Colonic mucosa (tissue), 4 donors: ENCODE measurements around the gene CACHD1. TPM values are rescaled to one million over a fixed set of nuclear protein-coding genes. Genes with fewer than 3 reads are reported as not detected.

ENCODE experiments used
- DNase-seq: peaks from one replicate; pipeline ENCODE4 v3.0.0-alpha.2; 2020
- H3K27ac ChIP-seq: fragments of 200-600 bp; one replicate; pipeline ENCODE4 v1.8.0; 2021
- H3K27me3 ChIP-seq: fragments of 200-600 bp; one replicate; pipeline ENCODE4 v1.8.0; 2021
- H3K36me3 ChIP-seq: fragments of 200-600 bp; one replicate; pipeline ENCODE4 v1.8.0; 2021
- H3K4me1 ChIP-seq: fragments of 200-600 bp; one replicate; pipeline ENCODE4 v1.8.0; 2021; ENCODE audit warnings: mild to moderate bottlenecking
- H3K4me3 ChIP-seq: fragments of 200-600 bp; one replicate; pipeline ENCODE4 v1.8.0; 2021
- H3K9ac ChIP-seq, 2 donors: one replicate each; pipeline ENCODE4 v1.7.0; 2013; ENCODE audit warnings: control low read depth in 2 of 2, low read depth in 2 of 2, low read length in 2 of 2
- H3K9me3 ChIP-seq: fragments of 200-600 bp; one replicate; pipeline ENCODE4 v1.8.0; 2021
- intact Hi-C: fragments of 100-400 bp; cut with DNase I; formaldehyde crosslinking; loops from one replicate; pipeline ENCODE4 v1.14.1; 2022
- total RNA-seq, 2 donors: library from RNA; stranded (reverse); fragmentation: NEBNext Ultra II Directional in 1 of 2; extraction: Animal tissue kit (Norgen Biotek cat#: 25700) in 1 of 2; gene quantifications; one replicate each; pipeline ENCODE4 v1.2.1, GENCODE V29; 2021
- TF ChIP-seq, protein P1 (sequence below): fragments of 200-600 bp; IDR thresholded peaks from one replicate; pipeline ENCODE4 v1.8.0; 2022; ENCODE audit warnings: antibody characterized with exemption, mild to moderate bottlenecking
- donor health status: healthy.
- donor health status: DM: no; HTN: no; CAD: no.
- donor health status: DM: no; HTN: no; CAD: no.

CACHD1 gene
- total RNA-seq, 2 donors from 2014 or later: 1.5 to 2.0 TPM

DNA sequence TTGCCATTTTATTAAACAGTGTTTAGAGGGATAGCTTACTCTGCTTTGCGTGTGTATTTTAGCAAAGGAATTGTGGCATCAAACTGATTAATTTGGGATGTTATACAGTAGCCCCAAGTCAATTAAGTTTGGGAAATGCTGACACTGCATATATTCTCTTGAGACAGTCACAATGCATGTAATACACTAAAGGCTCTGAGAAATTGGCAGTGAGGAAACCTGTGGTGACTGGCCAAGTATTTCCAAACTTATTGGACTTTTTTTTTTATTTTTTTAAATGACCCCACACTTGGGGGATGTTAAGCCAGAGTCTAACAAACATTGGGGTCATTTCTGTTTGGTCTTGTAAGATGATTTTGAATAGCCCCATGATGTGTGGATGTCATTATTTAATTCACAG is 207.6 kb downstream of the CACHD1 start:
- intact Hi-C loops: loop anchor here (2.0 to 10.0 kb wide), 2 partner anchors 183 to 411 kb away; no protein-coding TSS in a partner anchor
- no peaks in the 10 kb centered on the region for H3K9me3 ChIP-seq

DNA sequence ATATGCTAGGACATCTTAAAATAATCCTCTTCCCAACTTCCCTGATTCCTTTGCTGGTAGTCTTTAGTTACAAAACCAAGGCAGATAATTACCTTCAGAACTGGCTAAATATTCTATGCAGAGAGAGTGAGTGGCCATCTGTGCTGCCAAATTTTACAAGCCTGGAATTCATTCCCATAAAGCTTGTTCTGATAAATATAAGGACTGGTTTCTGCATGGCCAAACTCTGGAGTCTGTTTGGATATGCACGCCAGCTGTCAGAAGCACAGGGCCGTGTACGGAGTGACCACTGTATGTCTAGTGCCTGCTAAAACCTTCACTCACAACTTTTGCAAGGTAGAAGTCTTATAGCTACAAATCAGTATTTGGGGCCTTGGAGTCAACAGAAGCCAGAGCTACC is 208.4 kb downstream of the CACHD1 start:
- Histone ChIP-seq H3K4me3 (no peak overlapping the region), H3K27ac (no peak overlapping the region), H3K36me3 (no peaks in the 10 kb centered on the region), H3K9ac (no peak overlapping the region), H3K4me1 (no peaks in the 10 kb centered on the region), H3K27me3 (no peaks in the 10 kb centered on the region), H3K9me3 (no peaks in the 10 kb centered on the region)
- TF ChIP-seq, protein P1, sequence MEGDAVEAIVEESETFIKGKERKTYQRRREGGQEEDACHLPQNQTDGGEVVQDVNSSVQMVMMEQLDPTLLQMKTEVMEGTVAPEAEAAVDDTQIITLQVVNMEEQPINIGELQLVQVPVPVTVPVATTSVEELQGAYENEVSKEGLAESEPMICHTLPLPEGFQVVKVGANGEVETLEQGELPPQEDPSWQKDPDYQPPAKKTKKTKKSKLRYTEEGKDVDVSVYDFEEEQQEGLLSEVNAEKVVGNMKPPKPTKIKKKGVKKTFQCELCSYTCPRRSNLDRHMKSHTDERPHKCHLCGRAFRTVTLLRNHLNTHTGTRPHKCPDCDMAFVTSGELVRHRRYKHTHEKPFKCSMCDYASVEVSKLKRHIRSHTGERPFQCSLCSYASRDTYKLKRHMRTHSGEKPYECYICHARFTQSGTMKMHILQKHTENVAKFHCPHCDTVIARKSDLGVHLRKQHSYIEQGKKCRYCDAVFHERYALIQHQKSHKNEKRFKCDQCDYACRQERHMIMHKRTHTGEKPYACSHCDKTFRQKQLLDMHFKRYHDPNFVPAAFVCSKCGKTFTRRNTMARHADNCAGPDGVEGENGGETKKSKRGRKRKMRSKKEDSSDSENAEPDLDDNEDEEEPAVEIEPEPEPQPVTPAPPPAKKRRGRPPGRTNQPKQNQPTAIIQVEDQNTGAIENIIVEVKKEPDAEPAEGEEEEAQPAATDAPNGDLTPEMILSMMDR: no peak
- DNase-seq: no peak
- intact Hi-C loops: loop anchor here (10.0 kb wide), 1 partner anchor 184 kb away; no protein-coding TSS in a partner anchor

More for the DNA sequence above, 207.6 kb downstream of the CACHD1 start:
- Histone ChIP-seq H3K36me3 (no peaks in the 10 kb centered on the region), H3K27ac (no peak overlapping the region), H3K9ac (no peak overlapping the region), H3K4me1 (no peaks in the 10 kb centered on the region), H3K27me3 (no peaks in the 10 kb centered on the region), H3K4me3 (no peak overlapping the region)
- DNase-seq: no peak
- TF ChIP-seq, protein P1: no peak

DNA sequence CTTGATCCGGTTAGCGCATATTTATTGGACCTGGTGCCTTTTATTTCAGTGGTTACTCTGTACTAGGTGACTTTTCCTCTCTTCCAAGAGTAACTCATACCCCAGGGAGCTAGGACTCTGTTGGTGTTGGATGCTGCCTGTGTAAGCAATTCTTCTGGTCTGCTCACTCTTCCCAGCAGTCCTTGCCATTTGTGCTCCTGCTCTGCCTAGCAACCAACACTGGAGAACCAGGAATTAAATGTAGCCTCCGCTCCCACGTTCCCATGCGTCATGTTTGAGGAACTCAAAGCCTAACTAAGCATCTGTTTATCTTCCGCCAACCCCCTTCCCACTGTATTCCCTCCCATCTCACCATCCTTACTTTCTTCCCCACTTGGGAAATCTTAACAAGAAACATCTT is 209.2 kb downstream of the CACHD1 start:
- TF ChIP-seq, protein P1: no peak
- intact Hi-C loops: loop anchor here (10.0 kb wide), 1 partner anchor 184 kb away; no protein-coding TSS in a partner anchor
- Histone ChIP-seq H3K9me3 (no peaks in the 10 kb centered on the region), H3K27me3 (no peaks in the 10 kb centered on the region), H3K4me1 (no peaks in the 10 kb centered on the region), H3K27ac (no peak overlapping the region), H3K4me3 (no peak overlapping the region), H3K36me3 (no peaks in the 10 kb centered on the region), H3K9ac (no peak overlapping the region)
- DNase-seq: no peak

DNA sequence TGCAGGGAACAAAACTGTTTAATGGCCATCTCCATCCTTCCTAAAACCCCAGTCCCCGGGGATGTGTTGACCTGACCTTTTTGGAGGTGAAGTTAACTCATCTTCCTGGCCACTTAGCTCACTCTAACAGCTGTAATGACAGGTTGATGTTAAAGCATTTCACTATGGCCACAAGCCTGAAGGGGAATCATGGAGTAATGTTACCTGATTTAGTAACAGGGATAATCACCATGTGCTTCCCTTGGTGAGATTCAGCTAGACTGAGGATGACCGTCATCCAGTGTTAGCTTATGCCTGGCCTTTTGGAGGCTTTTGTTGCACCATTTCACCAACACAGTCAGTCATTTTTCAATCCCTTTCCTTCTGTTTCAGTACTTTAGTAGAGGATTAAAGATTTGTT is 210.7 kb downstream of the CACHD1 start:
- DNase-seq: no peak
- Histone ChIP-seq H3K9ac (no peak overlapping the region), H3K27me3 (no peaks in the 10 kb centered on the region), H3K4me1 (no peaks in the 10 kb centered on the region), H3K9me3 (no peaks in the 10 kb centered on the region), H3K4me3 (no peak overlapping the region), H3K36me3 (no peaks in the 10 kb centered on the region), H3K27ac (no peak overlapping the region)
- TF ChIP-seq, protein P1: no peak
- intact Hi-C loops: no loop called here

DNA sequence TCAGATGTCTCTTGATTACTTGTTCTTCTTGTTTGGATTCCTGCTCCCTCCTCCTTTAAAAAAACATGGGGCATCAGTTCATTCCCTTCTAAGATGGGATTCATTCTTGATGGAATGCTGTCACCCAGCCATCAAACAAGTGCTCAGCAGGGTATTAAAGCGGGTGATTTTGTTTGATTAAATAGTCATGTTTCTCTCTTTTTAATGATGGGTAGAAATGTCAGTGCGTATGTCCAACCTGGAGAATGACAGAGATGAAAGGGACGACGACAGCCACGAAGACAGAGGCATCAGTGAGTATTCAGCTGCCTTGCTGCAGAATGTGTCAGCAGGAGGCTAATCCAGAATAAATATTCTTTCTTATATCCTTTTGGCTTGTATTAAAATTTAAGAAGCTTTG is 211.1 kb downstream of the CACHD1 start:
- H3K27me3 ChIP-seq: no peaks in the 10 kb centered on the region
- no peak for DNase-seq
- TF ChIP-seq, protein P1: no peak
- no peaks in the 10 kb centered on the region for H3K9me3 ChIP-seq
- no peaks in the 10 kb centered on the region for H3K4me1 ChIP-seq
- H3K4me3 ChIP-seq: no peak overlapping the region
- H3K36me3 ChIP-seq: no peaks in the 10 kb centered on the region
- no peak overlapping the region for H3K9ac ChIP-seq
- no peak overlapping the region for H3K27ac ChIP-seq
- intact Hi-C loops: no loop called here

DNA sequence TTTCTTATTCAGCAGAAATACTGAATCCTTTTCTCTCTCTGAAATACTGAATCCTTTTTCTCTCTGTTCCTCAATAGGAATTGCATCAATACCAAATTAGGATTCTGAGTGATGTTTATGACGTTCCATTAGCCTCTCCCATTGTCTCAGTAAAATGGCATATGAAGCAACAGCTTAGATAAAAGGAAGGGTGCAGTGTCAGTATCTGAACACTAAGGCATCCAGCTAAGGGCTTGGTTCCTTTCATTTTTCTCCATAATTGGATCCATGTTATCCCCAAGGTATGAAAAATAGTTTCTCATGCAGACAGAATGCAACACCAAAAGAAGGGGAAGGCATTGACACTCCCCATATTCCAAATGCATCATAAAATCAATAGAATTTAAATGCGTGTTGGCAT is 213.5 kb downstream of the CACHD1 start:
- TF ChIP-seq, protein P1: no peak
- H3K36me3 ChIP-seq: no peaks in the 10 kb centered on the region
- intact Hi-C loops: no loop called here

More for the DNA sequence above, 213.5 kb downstream of the CACHD1 start:
- H3K27ac ChIP-seq: no peak overlapping the region
- no peaks in the 10 kb centered on the region for H3K9me3 ChIP-seq
- H3K4me3 ChIP-seq: no peak overlapping the region
- DNase-seq: no peak
- H3K9ac ChIP-seq: no peak overlapping the region
- H3K4me1 ChIP-seq: peaks cover 8% of the 10 kb centered on the region
- H3K27me3 ChIP-seq: no peaks in the 10 kb centered on the region
